WTC11 (cell line): ENCODE data around the gene FHOD3. TPM values are rescaled to one million over a fixed set of nuclear protein-coding genes. Genes with fewer than 3 reads are reported as not detected.

ENCODE experiments used
- ATAC-seq: fragments of 200-7000 bp; cut with Tn5 transposase; 2 replicates; pipeline ENCODE4 v1.10.0; 2021; ENCODE audit warnings: mild to moderate bottlenecking, moderate library complexity
- CTCF ChIA-PET: fragments of 300-600 bp; sonication (Branson Sonifier 250); formaldehyde crosslinking; loops from one replicate; lab custom pipeline; 2021; ENCODE audit warnings: antibody characterized with exemption; lab: Charles Lee
- POLR2A ChIA-PET: fragments of 350-600 bp; sonication (Branson Sonifier 250); formaldehyde crosslinking; loops from one replicate; lab custom pipeline; 2021; ENCODE audit warnings: antibody characterized with exemption; lab: Charles Lee
- DNase-seq: peaks from one replicate; pipeline ENCODE4 v3.0.0; 2021; ENCODE audit warnings: low spot score
- H3K27ac Mint-ChIP-seq: 2 replicates; pipeline ENCODE4 v1.8.0; 2021; ENCODE audit warnings: mixed read lengths
- H3K27me3 Mint-ChIP-seq: 2 replicates; pipeline ENCODE4 v1.8.0; 2021; ENCODE audit warnings: low read depth, mild to moderate bottlenecking, moderate library complexity, mixed read lengths
- H3K36me3 Mint-ChIP-seq: 2 replicates; pipeline ENCODE4 v1.8.0; 2021; ENCODE audit warnings: mixed read lengths
- H3K4me1 Mint-ChIP-seq: 2 replicates; pipeline ENCODE4 v1.8.0; 2022; ENCODE audit warnings: mixed read lengths
- H3K4me3 Mint-ChIP-seq: 2 replicates; pipeline ENCODE4 v1.8.0; 2021; ENCODE audit warnings: mild to moderate bottlenecking, moderate library complexity, mixed read lengths
- H3K9me3 Mint-ChIP-seq: 2 replicates; pipeline ENCODE4 v1.8.0; 2021; ENCODE audit warnings: mixed read lengths
- ARID4B ChIP-seq: sonication (generic); formaldehyde crosslinking; IDR thresholded peaks from 2 replicates; pipeline ENCODE4 v1.8.0; 2023; ENCODE audit warnings: missing genetic modification reagents, mild to moderate bottlenecking, borderline replicate concordance
- ATF1 ChIP-seq: sonication (generic); formaldehyde crosslinking; IDR thresholded peaks from 2 replicates; pipeline ENCODE4 v1.8.1; 2023; ENCODE audit warnings: mild to moderate bottlenecking, moderate library complexity, missing genetic modification reagents
- CTCF ChIP-seq: fragments of 200-600 bp; IDR thresholded peaks from 2 replicates; pipeline ENCODE4 v1.8.0; 2022; ENCODE audit warnings: antibody characterized with exemption
- E2F4 ChIP-seq: sonication (generic); formaldehyde crosslinking; IDR thresholded peaks from 2 replicates; pipeline ENCODE4 v1.8.1; 2022; ENCODE audit warnings: low read depth, mild to moderate bottlenecking, moderate library complexity, missing genetic modification reagents, borderline replicate concordance
- FOXJ3 ChIP-seq: sonication (generic); formaldehyde crosslinking; IDR thresholded peaks from 2 replicates; pipeline ENCODE4 v1.9.0; 2021; ENCODE audit warnings: missing genetic modification reagents, mild to moderate bottlenecking, borderline replicate concordance
- FOXP4 ChIP-seq: sonication (generic); formaldehyde crosslinking; IDR thresholded peaks from 2 replicates; pipeline ENCODE4 v1.8.0; 2022; ENCODE audit warnings: mild to moderate bottlenecking, missing genetic modification reagents
- GTF2I ChIP-seq: fragments of 250-450 bp; sonication (Bioruptor Pico); conservative IDR thresholded peaks from 2 replicates; pipeline ENCODE4 v1.4.0; 2021; ENCODE audit warnings: mild to moderate bottlenecking
- IRF2 ChIP-seq: sonication (generic); formaldehyde crosslinking; IDR thresholded peaks from 2 replicates; pipeline ENCODE4 v1.8.0; 2022; ENCODE audit warnings: low read depth, missing genetic modification reagents, borderline replicate concordance
- MAX ChIP-seq: sonication (generic); formaldehyde crosslinking; IDR thresholded peaks from 2 replicates; pipeline ENCODE4 v1.8.0; 2022; ENCODE audit warnings: mild to moderate bottlenecking, missing genetic modification reagents
- NFE2L1 ChIP-seq: sonication (generic); formaldehyde crosslinking; IDR thresholded peaks from 2 replicates; pipeline ENCODE4 v1.8.1; 2023; ENCODE audit warnings: missing genetic modification reagents
- NR3C1 ChIP-seq: sonication (generic); formaldehyde crosslinking; conservative IDR thresholded peaks from 2 replicates; pipeline ENCODE4 v1.8.1; 2023; ENCODE audit warnings: low read depth, mild to moderate bottlenecking, missing genetic modification reagents
- RELA ChIP-seq: sonication (generic); formaldehyde crosslinking; IDR thresholded peaks from 2 replicates; pipeline ENCODE4 v1.8.1; 2022; ENCODE audit warnings: missing genetic modification reagents, mild to moderate bottlenecking, borderline replicate concordance
- SMAD3 ChIP-seq: sonication (generic); formaldehyde crosslinking; IDR thresholded peaks from 2 replicates; pipeline ENCODE4 v1.8.0; 2022; ENCODE audit warnings: missing genetic modification reagents, mild to moderate bottlenecking, borderline replicate concordance
- SOX15 ChIP-seq: fragments of 250-450 bp; sonication (Bioruptor Pico); IDR thresholded peaks from 2 replicates; pipeline ENCODE4 v1.9.0; 2021; ENCODE audit warnings: mild to moderate bottlenecking
- TP53 ChIP-seq: sonication (generic); formaldehyde crosslinking; IDR thresholded peaks from 2 replicates; pipeline ENCODE4 v1.8.1; 2023; ENCODE audit warnings: mild to moderate bottlenecking, missing genetic modification reagents
- ZBTB43 ChIP-seq: sonication (generic); formaldehyde crosslinking; IDR thresholded peaks from 2 replicates; pipeline ENCODE4 v1.8.1; 2023; ENCODE audit warnings: mild to moderate bottlenecking, missing genetic modification reagents
- ZNF232 ChIP-seq: sonication (generic); formaldehyde crosslinking; IDR thresholded peaks from 2 replicates; pipeline ENCODE4 v1.8.0; 2022; ENCODE audit warnings: mild to moderate bottlenecking, missing genetic modification reagents
- ZNF671 ChIP-seq: fragments of 250-450 bp; sonication (Bioruptor Pico); IDR thresholded peaks from 2 replicates; pipeline ENCODE4 v1.8.0; 2021; ENCODE audit warnings: mild to moderate bottlenecking
- total RNA-seq: library from RNA; stranded (reverse); gene quantifications from 3 replicates; pipeline ENCODE4 v1.2.3, GENCODE V29; 2021

The FHOD3 gene
- total RNA-seq, 1 experiment from 2014 or later: 3.8 TPM

GRCh38 chr18:36692371-36692770, 394.9 kb downstream of the FHOD3 start:
- no peak overlapping the region for H3K27ac Mint-ChIP-seq
- H3K9me3 Mint-ChIP-seq: no peaks in the 10 kb centered on the region
- H3K27me3 Mint-ChIP-seq: no peaks in the 10 kb centered on the region
- POLR2A ChIA-PET: no interaction called here
- CTCF ChIA-PET: no interaction called here
- ATAC-seq (no peak), DNase-seq (no peak)
- H3K4me3 Mint-ChIP-seq: no peak overlapping the region
- no peak for TF ChIP-seq NR3C1 (CRISPR knock-in tag)
- no peak for TF ChIP-seq TP53 (CRISPR knock-in tag)
- no peak for TF ChIP-seq IRF2 (CRISPR knock-in tag)
- TF ChIP-seq SOX15 (CRISPR knock-in tag): no peak
- no peak for TF ChIP-seq ZBTB43 (CRISPR knock-in tag)
- TF ChIP-seq RELA: no peak
- TF ChIP-seq MAX (CRISPR knock-in tag): no peak
- TF ChIP-seq CTCF: no peak
- no peak for TF ChIP-seq ZNF671 (CRISPR knock-in tag)
- TF ChIP-seq FOXP4 (CRISPR knock-in tag): no peak
- no peak for TF ChIP-seq ZNF232
- no peak for TF ChIP-seq GTF2I (CRISPR knock-in tag)
- TF ChIP-seq E2F4 (CRISPR knock-in tag): no peak
- no peak for TF ChIP-seq ARID4B (CRISPR knock-in tag)
- no peak for TF ChIP-seq FOXJ3 (CRISPR knock-in tag)
- no peak for TF ChIP-seq ATF1 (CRISPR knock-in tag)
- TF ChIP-seq NFE2L1: no peak
- TF ChIP-seq SMAD3 (CRISPR knock-in tag): no peak
- H3K4me1 Mint-ChIP-seq: no peaks in the 10 kb centered on the region
- H3K36me3 Mint-ChIP-seq: no peaks in the 10 kb centered on the region
